ENCODE results near the gene DSPP.
"Not testable (repeated sequence)": the region's sequence is repeated elsewhere in the genome, so short reads cannot be mapped to it uniquely, and the experiment has no call there.

DSPP gene

DNA sequence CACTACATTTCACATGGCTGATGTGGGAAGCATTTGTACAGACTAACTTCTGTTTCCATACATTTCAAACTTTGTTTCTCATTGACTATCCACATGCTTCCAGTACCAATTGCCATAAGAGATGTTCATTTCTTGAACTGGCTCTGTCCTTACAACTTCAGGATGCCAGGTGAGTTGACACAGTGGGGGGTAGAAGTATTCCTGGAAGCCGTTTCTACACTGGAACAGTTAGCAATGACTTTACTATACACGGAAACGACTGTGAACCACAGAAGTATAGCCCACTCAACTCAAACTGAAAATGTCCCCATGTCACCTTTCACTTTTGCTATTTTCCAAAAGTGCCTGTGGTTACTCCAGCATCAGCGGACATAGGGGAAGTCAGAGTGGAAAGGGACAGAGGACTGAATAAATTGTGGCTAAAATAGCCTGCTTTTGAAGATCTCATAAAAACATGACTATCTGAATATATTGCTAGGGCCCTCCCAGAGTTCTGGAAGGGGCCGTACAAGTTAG, 38.0 kb upstream of the DSPP start:
- ChIA-PET POLR2A (ENCODE audit: low non-redundant PET) (no interaction called here), CTCF (interaction anchor here (0.7 kb wide), 1 partner anchor 998 kb away, joined by 3 read pairs; no protein-coding TSS in a partner anchor)
- no peak overlapping the region for H3K27ac ChIP-seq
- TF ChIP-seq, protein P1, sequence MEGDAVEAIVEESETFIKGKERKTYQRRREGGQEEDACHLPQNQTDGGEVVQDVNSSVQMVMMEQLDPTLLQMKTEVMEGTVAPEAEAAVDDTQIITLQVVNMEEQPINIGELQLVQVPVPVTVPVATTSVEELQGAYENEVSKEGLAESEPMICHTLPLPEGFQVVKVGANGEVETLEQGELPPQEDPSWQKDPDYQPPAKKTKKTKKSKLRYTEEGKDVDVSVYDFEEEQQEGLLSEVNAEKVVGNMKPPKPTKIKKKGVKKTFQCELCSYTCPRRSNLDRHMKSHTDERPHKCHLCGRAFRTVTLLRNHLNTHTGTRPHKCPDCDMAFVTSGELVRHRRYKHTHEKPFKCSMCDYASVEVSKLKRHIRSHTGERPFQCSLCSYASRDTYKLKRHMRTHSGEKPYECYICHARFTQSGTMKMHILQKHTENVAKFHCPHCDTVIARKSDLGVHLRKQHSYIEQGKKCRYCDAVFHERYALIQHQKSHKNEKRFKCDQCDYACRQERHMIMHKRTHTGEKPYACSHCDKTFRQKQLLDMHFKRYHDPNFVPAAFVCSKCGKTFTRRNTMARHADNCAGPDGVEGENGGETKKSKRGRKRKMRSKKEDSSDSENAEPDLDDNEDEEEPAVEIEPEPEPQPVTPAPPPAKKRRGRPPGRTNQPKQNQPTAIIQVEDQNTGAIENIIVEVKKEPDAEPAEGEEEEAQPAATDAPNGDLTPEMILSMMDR (conservative IDR thresholded peaks at IDR 0.05; ENCODE audit: low read depth), result no peak
- DNase-seq (ENCODE audit: low spot score), result no peak

- H3K27ac ChIP-seq; POLR2A ChIA-PET (ENCODE audit: low non-redundant PET); CTCF ChIA-PET; DNase-seq (ENCODE audit: low spot score): not testable (repeated sequence)
Observed at GRCh38 chr4:87574376-87574775, 34.0 kb upstream of the DSPP start.

GRCh38 chr4:87574996-87575395, 33.3 kb upstream of the DSPP start:
- H3K27ac ChIP-seq, result no peak overlapping the region
- POLR2A ChIA-PET (ENCODE audit: low non-redundant PET), result no interaction called here
- CTCF ChIA-PET, result no interaction called here
- TF ChIP-seq, protein P1 (conservative IDR thresholded peaks at IDR 0.05; ENCODE audit: low read depth), result no peak
- DNase-seq (ENCODE audit: low spot score), result peak; percentile 49

- CTCF ChIA-PET, result no interaction called here
- DNase-seq (ENCODE audit: low spot score), result no peak
- H3K27ac ChIP-seq, result no peak overlapping the region
- POLR2A ChIA-PET (ENCODE audit: low non-redundant PET), result no interaction called here
- TF ChIP-seq, protein P1 (conservative IDR thresholded peaks at IDR 0.05; ENCODE audit: low read depth), result no peak
Observed at GRCh38 chr4:87575408-87575807, 32.9 kb upstream of the DSPP start.

GRCh38 chr4:87575983-87576382, 32.3 kb upstream of the DSPP start:
- no peak overlapping the region for H3K27ac ChIP-seq
- CTCF ChIA-PET, result no interaction called here
- no peak for DNase-seq (ENCODE audit: low spot score)
- POLR2A ChIA-PET (ENCODE audit: low non-redundant PET), result no interaction called here
- TF ChIP-seq, protein P1 (conservative IDR thresholded peaks at IDR 0.05; ENCODE audit: low read depth), result no peak

DNA sequence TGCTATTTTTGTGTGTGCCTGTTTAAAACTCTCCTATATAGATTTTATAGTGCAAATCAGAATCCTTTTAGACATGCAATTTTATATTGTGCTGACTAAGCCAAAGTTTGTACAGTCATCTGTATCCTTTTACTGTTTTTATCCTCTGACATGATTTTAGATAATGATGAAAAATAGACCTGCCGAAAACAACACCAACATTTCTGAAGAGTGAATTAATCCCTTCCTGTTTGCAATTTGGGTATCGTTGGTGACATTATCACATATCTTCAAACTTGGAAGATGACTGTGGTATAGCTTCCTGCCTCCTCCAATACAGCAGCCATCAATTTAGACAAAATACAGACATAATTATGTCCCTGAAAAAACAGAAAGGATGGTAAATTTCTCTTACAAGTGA, 28.9 kb upstream of the DSPP start:
- TF ChIP-seq, protein P1 (conservative IDR thresholded peaks at IDR 0.05; ENCODE audit: low read depth), result no peak
- ChIA-PET POLR2A (ENCODE audit: low non-redundant PET) (no interaction called here), CTCF (no interaction called here)
- DNase-seq (ENCODE audit: low spot score), result no peak
- H3K27ac ChIP-seq, result no peak overlapping the region

- no peak for DNase-seq (ENCODE audit: low spot score)
- POLR2A ChIA-PET (ENCODE audit: low non-redundant PET), result no interaction called here
- TF ChIP-seq, protein P1 (conservative IDR thresholded peaks at IDR 0.05; ENCODE audit: low read depth), result no peak
- CTCF ChIA-PET, result no interaction called here
- no peak overlapping the region for H3K27ac ChIP-seq
Observed at GRCh38 chr4:87580057-87580456, 28.3 kb upstream of the DSPP start.

Data from RWPE1 (cell line).